Thyroid gland (tissue), 4 donors: ENCODE results near the gene TCP1.

Experiments used
- POLR2A ChIP-seq, 2 donors: fragments of 450-650 bp; IDR thresholded peaks; one replicate each; pipeline ENCODE4 v1.6.1; 2017; ENCODE audit warnings: antibody characterized with exemption in 2 of 2, mild to moderate bottlenecking in 2 of 2, moderate library complexity in 1 of 2
- TF ChIP-seq, protein P1 (sequence below), 6 experiments: fragments of 200-600 bp in 3 of 6; fragments of 450-650 bp in 3 of 6; sonication (generic) in 3 of 6; IDR thresholded peaks; one replicate each; pipeline ENCODE4 v1.5.1; 2016 to 2019; ENCODE audit warnings: antibody characterized with exemption in 6 of 6, mild to moderate bottlenecking in 2 of 6, inconsistent platforms in 1 of 6, moderate library complexity in 1 of 6

DNA sequence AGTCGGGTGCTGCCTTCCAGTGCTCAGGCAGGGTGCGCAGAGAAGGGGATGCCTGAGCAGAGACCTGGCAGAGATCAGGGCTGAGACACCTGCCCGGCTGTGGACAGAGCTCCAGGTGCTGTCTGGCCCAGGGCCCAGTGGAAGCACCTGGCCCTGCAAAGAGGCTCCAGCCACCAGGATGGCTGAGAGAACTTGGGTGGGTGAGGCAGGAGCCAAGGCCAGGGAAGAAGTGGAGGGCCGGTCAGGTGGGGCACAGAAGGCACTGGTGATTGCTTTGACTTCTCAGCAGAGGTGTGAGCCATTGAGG, 41.9 kb upstream of the TCP1 start:
- no peak for TF ChIP-seq POLR2A (IDR thresholded peaks at IDR 0.05)
- TF ChIP-seq, protein P1, sequence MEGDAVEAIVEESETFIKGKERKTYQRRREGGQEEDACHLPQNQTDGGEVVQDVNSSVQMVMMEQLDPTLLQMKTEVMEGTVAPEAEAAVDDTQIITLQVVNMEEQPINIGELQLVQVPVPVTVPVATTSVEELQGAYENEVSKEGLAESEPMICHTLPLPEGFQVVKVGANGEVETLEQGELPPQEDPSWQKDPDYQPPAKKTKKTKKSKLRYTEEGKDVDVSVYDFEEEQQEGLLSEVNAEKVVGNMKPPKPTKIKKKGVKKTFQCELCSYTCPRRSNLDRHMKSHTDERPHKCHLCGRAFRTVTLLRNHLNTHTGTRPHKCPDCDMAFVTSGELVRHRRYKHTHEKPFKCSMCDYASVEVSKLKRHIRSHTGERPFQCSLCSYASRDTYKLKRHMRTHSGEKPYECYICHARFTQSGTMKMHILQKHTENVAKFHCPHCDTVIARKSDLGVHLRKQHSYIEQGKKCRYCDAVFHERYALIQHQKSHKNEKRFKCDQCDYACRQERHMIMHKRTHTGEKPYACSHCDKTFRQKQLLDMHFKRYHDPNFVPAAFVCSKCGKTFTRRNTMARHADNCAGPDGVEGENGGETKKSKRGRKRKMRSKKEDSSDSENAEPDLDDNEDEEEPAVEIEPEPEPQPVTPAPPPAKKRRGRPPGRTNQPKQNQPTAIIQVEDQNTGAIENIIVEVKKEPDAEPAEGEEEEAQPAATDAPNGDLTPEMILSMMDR (IDR thresholded peaks at IDR 0.05): no peak
